HepG2 (cell line): ENCODE results near the gene AGAP1. TPM values are rescaled to one million over a fixed set of nuclear protein-coding genes. Genes with fewer than 3 reads are reported as not detected.

Experiments
- HMG20B ChIP-seq: conservative IDR thresholded peaks from 2 replicates; pipeline ENCODE4 v1.6.1; 2016; ENCODE audit warnings: missing genetic modification reagents, missing compliant biosample characterization
- HOXD1 ChIP-seq: sonication (generic); formaldehyde crosslinking; IDR thresholded peaks from 2 replicates; pipeline ENCODE4 v1.5.0; 2020; ENCODE audit warnings: missing genetic modification reagents
- KMT2A ChIP-seq: sonication (generic); formaldehyde crosslinking; IDR thresholded peaks from 2 replicates; pipeline ENCODE4 v1.4.0; 2020; ENCODE audit warnings: missing genetic modification reagents
- NCOR1 ChIP-seq: fragments of 200-600 bp; sonication (generic); IDR thresholded peaks from 2 replicates; pipeline ENCODE4 v1.7.0; 2017; ENCODE audit warnings: antibody characterized with exemption, low read length, borderline replicate concordance
- PHB2 ChIP-seq: fragments of 450-650 bp; IDR thresholded peaks from 2 replicates; pipeline ENCODE4 v1.6.1; 2018; ENCODE audit not compliant: partially characterized antibody
- TEAD2 ChIP-seq: sonication (generic); formaldehyde crosslinking; IDR thresholded peaks from 2 replicates; pipeline ENCODE4 v1.9.0; 2021; ENCODE audit warnings: missing genetic modification reagents
- TSC22D2 ChIP-seq: sonication (generic); formaldehyde crosslinking; IDR thresholded peaks from 2 replicates; pipeline ENCODE4 v1.5.1; 2020; ENCODE audit warnings: missing genetic modification reagents, mild to moderate bottlenecking, borderline replicate concordance
- ZBTB42 ChIP-seq: sonication (generic); formaldehyde crosslinking; IDR thresholded peaks from 2 replicates; pipeline ENCODE4 v1.5.0; 2020; ENCODE audit warnings: mild to moderate bottlenecking, missing genetic modification reagents
- ZNF101 ChIP-seq: sonication (generic); formaldehyde crosslinking; IDR thresholded peaks from 2 replicates; pipeline ENCODE4 v1.4.0; 2020; ENCODE audit warnings: mild to moderate bottlenecking, low read depth, missing genetic modification reagents, borderline replicate concordance
- ZNF589 ChIP-seq: sonication (generic); formaldehyde crosslinking; conservative IDR thresholded peaks from 2 replicates; pipeline ENCODE4 v1.8.0; 2022; ENCODE audit warnings: mild to moderate bottlenecking, moderate library complexity, missing genetic modification reagents
- polyA plus RNA-seq, 8 experiments: library from polyadenylated mRNA; depleted of rRNA in 3 of 8; stranded (reverse) in 7 of 8; unstranded in 1 of 8; fragments of >200 nt; fragmentation: Illumina TruSeq in 4 of 8; extraction: Trizol in 4 of 8; gene quantifications; 2 replicates each; pipeline versions ENCODE4 v1.2.1 to v1.2.3, GENCODE V29; 2011 to 2016; ENCODE audit warnings: low read depth in 4 of 8, missing spikeins in 1 of 8, mixed read lengths in 1 of 8; ENCODE audit not compliant: insufficient read depth in 1 of 8
- total RNA-seq, 5 experiments: library from RNA; depleted of rRNA; stranded (reverse); fragments of >200 nt; fragmentation: Illumina TruSeq; extraction: Trizol; gene quantifications; 2 replicates each; pipeline ENCODE4 v1.2.3, GENCODE V29; 2016; ENCODE audit warnings: low read depth in 1 of 5
- TF ChIP-seq, protein P1 (sequence below): sonication (generic); formaldehyde crosslinking; IDR thresholded peaks from 2 replicates; pipeline ENCODE4 v1.4.0; 2020; ENCODE audit warnings: missing genetic modification reagents, borderline replicate concordance
- TF ChIP-seq, protein P2 (sequence below): sonication (generic); formaldehyde crosslinking; IDR thresholded peaks from 2 replicates; pipeline ENCODE4 v1.9.0; 2022; ENCODE audit warnings: missing genetic modification reagents, mild to moderate bottlenecking, borderline replicate concordance
- TF ChIP-seq, protein P3 (sequence below): sonication (generic); formaldehyde crosslinking; IDR thresholded peaks from 2 replicates; pipeline ENCODE4 v1.5.0; 2020; ENCODE audit warnings: missing genetic modification reagents
- TF ChIP-seq, protein P4 (sequence below): sonication (generic); formaldehyde crosslinking; IDR thresholded peaks from 2 replicates; pipeline ENCODE4 v1.4.0; 2020; ENCODE audit warnings: missing genetic modification reagents
- TF ChIP-seq, protein P5 (sequence below): IDR thresholded peaks from 2 replicates; pipeline ENCODE4 v1.6.1; 2016; ENCODE audit warnings: missing compliant biosample characterization, missing genetic modification reagents, borderline replicate concordance
- TF ChIP-seq, protein P6 (sequence below): sonication (generic); formaldehyde crosslinking; IDR thresholded peaks from 2 replicates; pipeline ENCODE4 v1.4.0; 2020; ENCODE audit warnings: mild to moderate bottlenecking, missing genetic modification reagents

The AGAP1 gene
- total and polyA plus RNA-seq, 2 of the 13 experiments (the other 11 are each of a cell fraction or from before 2014, with no cell fraction given): 21.2 to 32.7 TPM

DNA sequence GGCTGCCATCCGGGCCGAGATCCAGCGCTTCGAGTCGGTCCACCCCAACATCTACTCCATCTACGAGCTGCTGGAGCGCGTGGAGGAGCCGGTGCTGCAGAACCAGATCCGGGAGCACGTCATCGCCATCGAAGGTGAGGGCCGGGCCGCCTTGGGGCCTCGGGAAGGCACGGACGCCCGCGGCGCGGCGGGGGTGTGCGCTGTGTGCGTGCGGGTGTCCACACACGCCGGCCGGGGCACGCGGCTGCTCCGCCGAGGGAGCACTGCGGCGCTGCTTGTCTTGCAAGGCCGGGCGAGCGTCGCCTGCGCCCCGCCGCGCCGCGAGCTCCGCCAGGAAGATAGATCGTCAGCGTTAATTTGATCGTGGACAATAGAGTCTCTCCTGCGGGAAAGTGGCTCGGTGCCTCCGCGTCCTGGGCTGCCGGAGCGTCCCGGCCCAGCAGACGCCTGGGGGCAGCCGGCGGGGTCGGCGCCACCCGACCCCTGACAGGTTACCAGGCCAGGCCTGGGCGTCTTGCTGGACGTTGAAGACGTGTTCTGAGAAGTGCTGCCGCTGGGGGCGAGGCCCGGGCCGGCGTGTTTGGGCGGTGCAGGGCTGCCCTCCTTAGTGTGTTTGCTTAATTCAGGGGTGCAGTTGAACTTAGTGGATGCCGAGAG, 1.0 kb downstream of the AGAP1 start (continued):
- TF ChIP-seq, protein P1, sequence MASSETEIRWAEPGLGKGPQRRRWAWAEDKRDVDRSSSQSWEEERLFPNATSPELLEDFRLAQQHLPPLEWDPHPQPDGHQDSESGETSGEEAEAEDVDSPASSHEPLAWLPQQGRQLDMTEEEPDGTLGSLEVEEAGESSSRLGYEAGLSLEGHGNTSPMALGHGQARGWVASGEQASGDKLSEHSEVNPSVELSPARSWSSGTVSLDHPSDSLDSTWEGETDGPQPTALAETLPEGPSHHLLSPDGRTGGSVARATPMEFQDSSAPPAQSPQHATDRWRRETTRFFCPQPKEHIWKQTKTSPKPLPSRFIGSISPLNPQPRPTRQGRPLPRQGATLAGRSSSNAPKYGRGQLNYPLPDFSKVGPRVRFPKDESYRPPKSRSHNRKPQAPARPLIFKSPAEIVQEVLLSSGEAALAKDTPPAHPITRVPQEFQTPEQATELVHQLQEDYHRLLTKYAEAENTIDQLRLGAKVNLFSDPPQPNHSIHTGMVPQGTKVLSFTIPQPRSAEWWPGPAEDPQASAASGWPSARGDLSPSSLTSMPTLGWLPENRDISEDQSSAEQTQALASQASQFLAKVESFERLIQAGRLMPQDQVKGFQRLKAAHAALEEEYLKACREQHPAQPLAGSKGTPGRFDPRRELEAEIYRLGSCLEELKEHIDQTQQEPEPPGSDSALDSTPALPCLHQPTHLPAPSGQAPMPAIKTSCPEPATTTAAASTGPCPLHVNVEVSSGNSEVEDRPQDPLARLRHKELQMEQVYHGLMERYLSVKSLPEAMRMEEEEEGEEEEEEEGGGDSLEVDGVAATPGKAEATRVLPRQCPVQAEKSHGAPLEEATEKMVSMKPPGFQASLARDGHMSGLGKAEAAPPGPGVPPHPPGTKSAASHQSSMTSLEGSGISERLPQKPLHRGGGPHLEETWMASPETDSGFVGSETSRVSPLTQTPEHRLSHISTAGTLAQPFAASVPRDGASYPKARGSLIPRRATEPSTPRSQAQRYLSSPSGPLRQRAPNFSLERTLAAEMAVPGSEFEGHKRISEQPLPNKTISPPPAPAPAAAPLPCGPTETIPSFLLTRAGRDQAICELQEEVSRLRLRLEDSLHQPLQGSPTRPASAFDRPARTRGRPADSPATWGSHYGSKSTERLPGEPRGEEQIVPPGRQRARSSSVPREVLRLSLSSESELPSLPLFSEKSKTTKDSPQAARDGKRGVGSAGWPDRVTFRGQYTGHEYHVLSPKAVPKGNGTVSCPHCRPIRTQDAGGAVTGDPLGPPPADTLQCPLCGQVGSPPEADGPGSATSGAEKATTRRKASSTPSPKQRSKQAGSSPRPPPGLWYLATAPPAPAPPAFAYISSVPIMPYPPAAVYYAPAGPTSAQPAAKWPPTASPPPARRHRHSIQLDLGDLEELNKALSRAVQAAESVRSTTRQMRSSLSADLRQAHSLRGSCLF (CRISPR knock-in tag): no peak
- TF ChIP-seq PHB2 (no peak), HMG20B (no peak), ZBTB42 (CRISPR knock-in tag) (no peak), KMT2A (CRISPR knock-in tag) (peak; percentile 62), ZNF101 (no peak), TSC22D2 (CRISPR knock-in tag) (0 out of 2 replicates have a peak, but pooled peaks have one; percentile 21), TEAD2 (peak; percentile 55; the same call in 1 of the 2 replicates), ZNF589 (CRISPR knock-in tag) (peak; percentile 84), HOXD1 (peak; percentile 52; the same call in 1 of the 2 replicates), NCOR1 (no peak)
- TF ChIP-seq, protein P2, sequence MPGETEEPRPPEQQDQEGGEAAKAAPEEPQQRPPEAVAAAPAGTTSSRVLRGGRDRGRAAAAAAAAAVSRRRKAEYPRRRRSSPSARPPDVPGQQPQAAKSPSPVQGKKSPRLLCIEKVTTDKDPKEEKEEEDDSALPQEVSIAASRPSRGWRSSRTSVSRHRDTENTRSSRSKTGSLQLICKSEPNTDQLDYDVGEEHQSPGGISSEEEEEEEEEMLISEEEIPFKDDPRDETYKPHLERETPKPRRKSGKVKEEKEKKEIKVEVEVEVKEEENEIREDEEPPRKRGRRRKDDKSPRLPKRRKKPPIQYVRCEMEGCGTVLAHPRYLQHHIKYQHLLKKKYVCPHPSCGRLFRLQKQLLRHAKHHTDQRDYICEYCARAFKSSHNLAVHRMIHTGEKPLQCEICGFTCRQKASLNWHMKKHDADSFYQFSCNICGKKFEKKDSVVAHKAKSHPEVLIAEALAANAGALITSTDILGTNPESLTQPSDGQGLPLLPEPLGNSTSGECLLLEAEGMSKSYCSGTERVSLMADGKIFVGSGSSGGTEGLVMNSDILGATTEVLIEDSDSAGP (CRISPR knock-in tag): peak; percentile 60; the same call in 1 of the 2 replicates
- TF ChIP-seq, protein P3, sequence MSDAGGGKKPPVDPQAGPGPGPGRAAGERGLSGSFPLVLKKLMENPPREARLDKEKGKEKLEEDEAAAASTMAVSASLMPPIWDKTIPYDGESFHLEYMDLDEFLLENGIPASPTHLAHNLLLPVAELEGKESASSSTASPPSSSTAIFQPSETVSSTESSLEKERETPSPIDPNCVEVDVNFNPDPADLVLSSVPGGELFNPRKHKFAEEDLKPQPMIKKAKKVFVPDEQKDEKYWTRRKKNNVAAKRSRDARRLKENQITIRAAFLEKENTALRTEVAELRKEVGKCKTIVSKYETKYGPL (CRISPR knock-in tag): 0 out of 2 replicates have a peak, but pooled peaks have one; percentile 41
- TF ChIP-seq, protein P4, sequence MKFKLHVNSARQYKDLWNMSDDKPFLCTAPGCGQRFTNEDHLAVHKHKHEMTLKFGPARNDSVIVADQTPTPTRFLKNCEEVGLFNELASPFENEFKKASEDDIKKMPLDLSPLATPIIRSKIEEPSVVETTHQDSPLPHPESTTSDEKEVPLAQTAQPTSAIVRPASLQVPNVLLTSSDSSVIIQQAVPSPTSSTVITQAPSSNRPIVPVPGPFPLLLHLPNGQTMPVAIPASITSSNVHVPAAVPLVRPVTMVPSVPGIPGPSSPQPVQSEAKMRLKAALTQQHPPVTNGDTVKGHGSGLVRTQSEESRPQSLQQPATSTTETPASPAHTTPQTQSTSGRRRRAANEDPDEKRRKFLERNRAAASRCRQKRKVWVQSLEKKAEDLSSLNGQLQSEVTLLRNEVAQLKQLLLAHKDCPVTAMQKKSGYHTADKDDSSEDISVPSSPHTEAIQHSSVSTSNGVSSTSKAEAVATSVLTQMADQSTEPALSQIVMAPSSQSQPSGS: 0 out of 2 replicates have a peak, but pooled peaks have one; percentile 11
- TF ChIP-seq, protein P5, sequence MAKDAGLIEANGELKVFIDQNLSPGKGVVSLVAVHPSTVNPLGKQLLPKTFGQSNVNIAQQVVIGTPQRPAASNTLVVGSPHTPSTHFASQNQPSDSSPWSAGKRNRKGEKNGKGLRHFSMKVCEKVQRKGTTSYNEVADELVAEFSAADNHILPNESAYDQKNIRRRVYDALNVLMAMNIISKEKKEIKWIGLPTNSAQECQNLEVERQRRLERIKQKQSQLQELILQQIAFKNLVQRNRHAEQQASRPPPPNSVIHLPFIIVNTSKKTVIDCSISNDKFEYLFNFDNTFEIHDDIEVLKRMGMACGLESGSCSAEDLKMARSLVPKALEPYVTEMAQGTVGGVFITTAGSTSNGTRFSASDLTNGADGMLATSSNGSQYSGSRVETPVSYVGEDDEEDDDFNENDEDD (CRISPR knock-in tag): peak; percentile 56
- TF ChIP-seq, protein P6, sequence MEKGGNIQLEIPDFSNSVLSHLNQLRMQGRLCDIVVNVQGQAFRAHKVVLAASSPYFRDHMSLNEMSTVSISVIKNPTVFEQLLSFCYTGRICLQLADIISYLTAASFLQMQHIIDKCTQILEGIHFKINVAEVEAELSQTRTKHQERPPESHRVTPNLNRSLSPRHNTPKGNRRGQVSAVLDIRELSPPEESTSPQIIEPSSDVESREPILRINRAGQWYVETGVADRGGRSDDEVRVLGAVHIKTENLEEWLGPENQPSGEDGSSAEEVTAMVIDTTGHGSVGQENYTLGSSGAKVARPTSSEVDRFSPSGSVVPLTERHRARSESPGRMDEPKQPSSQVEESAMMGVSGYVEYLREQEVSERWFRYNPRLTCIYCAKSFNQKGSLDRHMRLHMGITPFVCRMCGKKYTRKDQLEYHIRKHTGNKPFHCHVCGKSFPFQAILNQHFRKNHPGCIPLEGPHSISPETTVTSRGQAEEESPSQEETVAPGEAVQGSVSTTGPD (CRISPR knock-in tag): no peak
